Thoracic aorta (tissue), 2 donors: ENCODE measurements around the gene FTO. TPM values are rescaled to one million over a fixed set of nuclear protein-coding genes. Genes with fewer than 3 reads are reported as not detected.

Experiments
- ATAC-seq: fragments of 150-250 bp; one replicate; pipeline ENCODE4 v1.8.0; 2017; ENCODE audit warnings: low read depth; ENCODE audit not compliant: insufficient number of reproducible peaks, low FRiP score
- DNase-seq: peaks from one replicate; pipeline ENCODE4 v3.0.0-alpha.2; 2020; ENCODE audit warnings: low spot score
- H3K27ac ChIP-seq, 2 donors: fragments of 200-600 bp; sonication (generic); 1 replicate in 1 of 2; 2 replicates in 1 of 2; pipeline ENCODE4 v1.5.1; 2016; ENCODE audit warnings: mild to moderate bottlenecking in 2 of 2, moderate library complexity in 2 of 2
- H3K27me3 ChIP-seq: fragments of 200-600 bp; sonication (generic); replicated peaks from 2 replicates; pipeline ENCODE4 v1.6.0; 2016; ENCODE audit warnings: mild to moderate bottlenecking; ENCODE audit not compliant: insufficient read depth
- H3K36me3 ChIP-seq: fragments of 200-600 bp; sonication (generic); one replicate; pipeline ENCODE4 v1.5.1; 2016
- H3K4me1 ChIP-seq, 2 donors: fragments of 200-600 bp; sonication (generic); 1 replicate in 1 of 2; 2 replicates in 1 of 2; pipeline versions ENCODE4 v1.5.1 to v1.6.0; 2016; ENCODE audit warnings: low read depth in 2 of 2, mild to moderate bottlenecking in 1 of 2; ENCODE audit not compliant: control insufficient read depth in 1 of 2
- H3K4me3 ChIP-seq: fragments of 200-600 bp; sonication (generic); 2 replicates; pipeline ENCODE4 v1.5.1; 2016; ENCODE audit warnings: mild to moderate bottlenecking
- H3K9me3 ChIP-seq: fragments of 200-600 bp; sonication (generic); 2 replicates; pipeline ENCODE4 v1.5.1; 2016
- total RNA-seq, 2 donors: library from RNA; depleted of rRNA; stranded (reverse); fragments of >200 nt; gene quantifications; one replicate each; pipeline versions ENCODE4 v1.1.0 to v1.2.3, GENCODE V29; 2016
- TF ChIP-seq, protein P1 (sequence below): fragments of 200-600 bp; sonication (generic); IDR thresholded peaks from one replicate; pipeline ENCODE4 v1.5.1; 2019; ENCODE audit warnings: antibody characterized with exemption

FTO gene
- total RNA-seq, 2 donors from 2014 or later: 99.6 to 103 TPM

DNA sequence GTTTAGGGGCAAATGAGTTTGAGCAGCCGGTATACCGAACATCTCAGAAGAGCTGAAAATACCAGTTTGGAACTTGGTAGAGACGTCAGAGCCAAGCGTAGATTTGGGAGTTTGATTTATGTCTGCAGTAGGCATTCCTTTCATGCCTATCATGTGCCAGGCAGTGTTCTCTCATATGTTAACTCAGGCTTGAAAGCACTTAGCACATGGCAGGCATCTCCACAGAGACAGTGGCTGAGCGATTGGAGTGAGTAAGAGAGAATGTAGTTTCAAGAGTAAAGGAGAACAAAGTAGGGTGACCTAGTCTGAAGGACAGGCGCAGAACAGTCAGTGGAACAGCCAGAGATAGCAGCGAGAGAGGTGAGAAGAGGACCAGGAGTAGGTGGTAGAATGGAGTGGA, 207.0 kb downstream of the FTO start:
- no peak for DNase-seq
- TF ChIP-seq, protein P1, sequence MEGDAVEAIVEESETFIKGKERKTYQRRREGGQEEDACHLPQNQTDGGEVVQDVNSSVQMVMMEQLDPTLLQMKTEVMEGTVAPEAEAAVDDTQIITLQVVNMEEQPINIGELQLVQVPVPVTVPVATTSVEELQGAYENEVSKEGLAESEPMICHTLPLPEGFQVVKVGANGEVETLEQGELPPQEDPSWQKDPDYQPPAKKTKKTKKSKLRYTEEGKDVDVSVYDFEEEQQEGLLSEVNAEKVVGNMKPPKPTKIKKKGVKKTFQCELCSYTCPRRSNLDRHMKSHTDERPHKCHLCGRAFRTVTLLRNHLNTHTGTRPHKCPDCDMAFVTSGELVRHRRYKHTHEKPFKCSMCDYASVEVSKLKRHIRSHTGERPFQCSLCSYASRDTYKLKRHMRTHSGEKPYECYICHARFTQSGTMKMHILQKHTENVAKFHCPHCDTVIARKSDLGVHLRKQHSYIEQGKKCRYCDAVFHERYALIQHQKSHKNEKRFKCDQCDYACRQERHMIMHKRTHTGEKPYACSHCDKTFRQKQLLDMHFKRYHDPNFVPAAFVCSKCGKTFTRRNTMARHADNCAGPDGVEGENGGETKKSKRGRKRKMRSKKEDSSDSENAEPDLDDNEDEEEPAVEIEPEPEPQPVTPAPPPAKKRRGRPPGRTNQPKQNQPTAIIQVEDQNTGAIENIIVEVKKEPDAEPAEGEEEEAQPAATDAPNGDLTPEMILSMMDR: no peak
- Histone ChIP-seq H3K27me3 (no peaks in the 10 kb centered on the region), H3K27ac (no peak overlapping the region), H3K4me1 (peaks cover 0 to 15% of the 10 kb centered on the region in 2 donors), H3K36me3 (no peaks in the 10 kb centered on the region), H3K4me3 (no peak overlapping the region), H3K9me3 (no peaks in the 10 kb centered on the region)
- no peak for ATAC-seq

DNA sequence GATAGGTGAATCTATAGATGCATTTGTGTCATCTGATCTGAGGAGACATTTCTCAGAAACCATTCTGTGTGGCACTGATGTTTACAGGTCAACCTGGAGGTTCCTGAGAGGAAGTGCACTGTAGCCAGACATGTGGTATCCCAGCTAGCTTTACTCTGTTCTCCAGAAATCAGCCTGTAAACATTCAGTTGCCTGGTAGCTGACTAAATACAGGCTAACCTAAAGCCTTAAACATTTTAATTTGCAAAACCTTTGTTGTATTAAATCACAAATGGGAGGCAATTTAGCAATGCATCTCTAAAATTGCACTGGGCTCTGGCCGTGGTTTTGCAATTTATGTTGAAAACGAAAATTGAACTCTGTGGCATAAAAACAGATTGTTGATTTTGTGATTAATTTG, 207.6 kb downstream of the FTO start:
- no peak overlapping the region for H3K4me3 ChIP-seq
- H3K36me3 ChIP-seq: no peaks in the 10 kb centered on the region
- TF ChIP-seq, protein P1: no peak
- ATAC-seq (no peak), DNase-seq (no peak)
- H3K4me1 ChIP-seq: peaks cover 0 to 15% of the 10 kb centered on the region in 2 donors
- no peaks in the 10 kb centered on the region for H3K9me3 ChIP-seq
- H3K27ac ChIP-seq: no peak overlapping the region
- no peaks in the 10 kb centered on the region for H3K27me3 ChIP-seq

DNA sequence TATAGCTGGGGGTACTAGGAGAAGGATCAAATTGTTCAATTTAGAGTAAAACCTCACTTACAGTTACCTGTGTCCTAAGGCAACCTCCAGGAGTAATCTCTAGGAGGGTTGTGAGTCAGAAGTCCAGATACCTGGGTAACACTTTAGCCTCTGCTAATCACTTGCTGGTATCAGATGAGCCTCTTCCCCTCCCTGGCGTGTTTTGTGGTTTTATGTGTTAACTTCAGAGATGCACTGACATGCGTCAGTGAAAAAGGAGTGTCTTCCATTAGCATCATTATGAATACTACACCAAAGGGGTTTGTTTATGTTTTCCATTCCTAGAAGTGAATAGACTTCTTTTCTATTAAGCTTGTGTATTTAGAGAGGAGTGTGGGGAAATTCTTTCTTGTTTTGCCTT, 208.2 kb downstream of the FTO start:
- H3K4me1 ChIP-seq: peaks cover 0 to 15% of the 10 kb centered on the region in 2 donors
- H3K9me3 ChIP-seq: no peaks in the 10 kb centered on the region
- DNase-seq (no peak), ATAC-seq (no peak)
- no peak overlapping the region for H3K27ac ChIP-seq
- no peaks in the 10 kb centered on the region for H3K27me3 ChIP-seq
- no peaks in the 10 kb centered on the region for H3K36me3 ChIP-seq
- TF ChIP-seq, protein P1: no peak
- no peak overlapping the region for H3K4me3 ChIP-seq

DNA sequence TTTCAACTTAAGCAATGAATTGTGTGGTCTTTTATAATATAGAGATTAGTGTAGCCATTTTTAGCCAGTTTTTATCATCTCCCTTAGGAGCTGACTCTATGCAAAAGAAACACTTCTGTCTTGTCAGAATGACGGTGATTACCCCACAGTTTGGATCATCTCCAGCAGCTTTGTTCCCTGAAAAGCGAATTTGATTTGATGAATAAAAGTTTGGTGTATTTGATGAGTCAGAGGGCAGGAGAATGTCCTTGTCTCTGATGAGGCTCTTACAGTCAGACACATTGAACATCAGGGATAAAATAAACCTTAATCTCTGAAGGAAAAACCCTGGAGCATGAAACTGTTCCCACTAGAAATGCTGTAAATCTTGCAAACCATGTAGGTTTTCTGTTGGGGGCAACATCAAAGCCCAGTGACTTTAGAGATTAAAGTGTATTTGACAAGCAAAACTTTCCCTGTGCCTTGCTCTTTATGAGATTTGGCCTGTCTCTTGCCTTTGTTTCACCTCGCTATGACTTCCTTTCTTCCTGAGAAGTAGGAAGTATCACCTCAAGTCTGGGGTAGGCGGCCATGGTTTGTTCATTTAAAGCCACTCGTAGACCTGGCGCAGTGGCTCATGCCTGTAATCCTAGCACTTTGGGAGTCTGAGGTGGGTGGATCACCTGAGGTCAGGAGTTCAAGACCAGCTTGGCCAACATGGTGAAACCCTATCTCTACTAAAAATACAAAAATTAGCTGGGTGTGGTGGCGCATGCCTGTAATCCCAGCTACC, 209.3 kb downstream of the FTO start:
- TF ChIP-seq, protein P1: no peak
- DNase-seq (no peak), ATAC-seq (no peak)
- Histone ChIP-seq H3K27ac (no peak overlapping the region), H3K4me1 (peaks cover 0 to 15% of the 10 kb centered on the region in 2 donors), H3K9me3 (no peaks in the 10 kb centered on the region), H3K27me3 (no peaks in the 10 kb centered on the region), H3K4me3 (no peak overlapping the region), H3K36me3 (no peaks in the 10 kb centered on the region)

DNA sequence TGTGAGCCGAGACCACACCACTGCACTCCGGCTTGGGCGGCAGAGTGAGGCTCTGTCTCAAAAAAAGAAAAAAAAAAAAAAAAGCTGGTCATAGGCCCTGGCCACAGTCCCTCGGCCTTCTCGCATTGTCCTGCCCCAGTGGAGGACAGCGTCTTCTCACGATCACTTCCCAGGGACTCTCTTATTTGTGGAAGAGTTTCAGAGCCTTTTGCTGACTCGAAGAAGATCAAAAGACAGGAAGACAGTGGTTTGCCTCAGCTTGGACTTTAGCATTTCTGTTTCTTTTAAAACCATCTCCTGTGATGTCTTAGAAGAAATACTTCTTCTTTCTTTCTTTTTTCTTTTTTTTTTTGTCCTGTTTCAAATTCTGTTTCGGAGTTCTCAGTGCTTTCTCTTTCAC, 210.0 kb downstream of the FTO start:
- Histone ChIP-seq H3K4me3 (no peak overlapping the region), H3K9me3 (no peaks in the 10 kb centered on the region), H3K4me1 (peaks cover 0 to 15% of the 10 kb centered on the region in 2 donors), H3K27ac (no peak overlapping the region), H3K36me3 (no peaks in the 10 kb centered on the region), H3K27me3 (no peaks in the 10 kb centered on the region)
- TF ChIP-seq, protein P1: no peak
- ATAC-seq (no peak), DNase-seq (no peak)
